OCI-LY3 (cell line): ENCODE results near the gene ESRRA.

Experiments
- H2AFZ ChIP-seq: fragments of 200-600, 300-600 bp; shearing (Covaris generic); 2 replicates; pipeline ENCODE4 v1.6.0; 2014; ENCODE audit warnings: antibody characterized with exemption, low read depth, low read length
- H3K27ac ChIP-seq: fragments of 200-600, 300-600 bp; sonication (generic); 2 replicates; pipeline ENCODE4 v1.5.1; 2014; ENCODE audit warnings: mild to moderate bottlenecking, low read length, moderate library complexity, mixed read lengths
- H3K27me3 ChIP-seq: fragments of 200-600, 300-600 bp; sonication (generic); 2 replicates; pipeline ENCODE4 v1.6.1; 2014; ENCODE audit warnings: low read depth, low read length, mixed read lengths
- H3K36me3 ChIP-seq: fragments of 200-600, 300-600 bp; sonication (generic); replicated peaks from 2 replicates; pipeline ENCODE3; 2014; ENCODE audit warnings: low read depth, low read length, mixed read lengths
- H3K4me1 ChIP-seq: fragments of 300-600, 200-600 bp; sonication (generic); 2 replicates; pipeline ENCODE4 v1.6.1; 2014; ENCODE audit warnings: low read length, mixed read lengths
- H3K4me2 ChIP-seq: fragments of 200-600, 300-600 bp; sonication (generic); 2 replicates; pipeline ENCODE4 v1.6.1; 2014; ENCODE audit warnings: low read length, mixed read lengths
- H3K4me3 ChIP-seq: fragments of 300-600, 200-600 bp; sonication (generic); 2 replicates; pipeline ENCODE4 v1.5.1; 2014; ENCODE audit warnings: antibody characterized with exemption, mild to moderate bottlenecking, low read length, moderate library complexity
- H3K79me2 ChIP-seq: fragments of 300-600, 200-600 bp; shearing (Covaris generic); 2 replicates; pipeline ENCODE4 v1.6.1; 2014; ENCODE audit warnings: mild to moderate bottlenecking, low read length, mixed read lengths
- H3K9ac ChIP-seq: fragments of 300-600, 200-600 bp; shearing (Covaris generic); 2 replicates; pipeline ENCODE4 v1.6.0; 2014; ENCODE audit warnings: mild to moderate bottlenecking, low read length, moderate library complexity
- H3K9me3 ChIP-seq: fragments of 200-600, 300-600 bp; shearing (Covaris generic); 2 replicates; pipeline ENCODE4 v1.6.1; 2014; ENCODE audit warnings: low read length, mixed read lengths; ENCODE audit not compliant: insufficient read depth
- H4K20me1 ChIP-seq: fragments of 200-600, 300-600 bp; sonication (generic); 2 replicates; pipeline ENCODE4 v1.6.1; 2016; ENCODE audit warnings: low read length, mixed read lengths; ENCODE audit not compliant: insufficient read depth
- CTCF ChIP-seq: fragments of 200-600, 300-600 bp; sonication (generic); IDR thresholded peaks from 2 replicates; pipeline ENCODE4 v1.5.1; 2014; ENCODE audit warnings: antibody characterized with exemption, low read length, low read depth
- EZH2phosphoT487 ChIP-seq: fragments of 200-600 bp; shearing (Covaris generic); IDR thresholded peaks from 2 replicates; pipeline ENCODE4 v1.6.1; 2018; ENCODE audit warnings: antibody characterized with exemption, mixed run types, low read depth

ESRRA gene

GRCh38 chr11:64284962-64285884 lies 20.1 kb upstream of the ESRRA start, which contains the start of gene GPR137:
GPR137 (plus strand) TSS chr11:64285848; CDS start chr11:64286525, 677 bp downstream.
- H3K9ac ChIP-seq = peak within 1 kb of the TSS; percentile 89
- peaks cover 9% of the 10 kb centered on the region for H3K36me3 ChIP-seq
- peak within 1 kb of the TSS; percentile 81 for H3K27ac ChIP-seq
- H3K4me2 ChIP-seq = peak within 1 kb of the TSS; percentile 86
- H3K9me3 ChIP-seq = no peaks in the 10 kb centered on the region
- H4K20me1 ChIP-seq = no peaks in the 10 kb centered on the region
- peaks cover 12% of the 10 kb centered on the region for H3K4me1 ChIP-seq
- no peak for TF ChIP-seq CTCF
- TF ChIP-seq EZH2phosphoT487 = no peak
- peak within 1 kb of the TSS; percentile 55; the same call in 1 of the 2 replicates for H2AFZ ChIP-seq
- no peaks in the 10 kb centered on the region for H3K27me3 ChIP-seq
- peaks cover 10% of the 10 kb centered on the region; the same call in 1 of the 2 replicates for H3K79me2 ChIP-seq
- peak within 1 kb of the TSS; percentile 82 for H3K4me3 ChIP-seq

GRCh38 chr11:64285885-64286800 lies 19.2 kb upstream of the ESRRA start:
- no peaks in the 10 kb centered on the region for H3K9me3 ChIP-seq
- H3K27ac ChIP-seq = no peak overlapping the region
- no peaks in the 10 kb centered on the region for H4K20me1 ChIP-seq
- H3K4me1 ChIP-seq = peaks cover 12% of the 10 kb centered on the region
- TF ChIP-seq CTCF (peak; percentile 57), EZH2phosphoT487 (no peak)
- H3K79me2 ChIP-seq = peaks cover 10% of the 10 kb centered on the region; the same call in 1 of the 2 replicates
- peaks cover 9% of the 10 kb centered on the region for H3K36me3 ChIP-seq
- peak overlapping the region; percentile 86 for H3K4me2 ChIP-seq
- H3K9ac ChIP-seq = peak overlapping the region; percentile 89
- no peak overlapping the region for H2AFZ ChIP-seq
- H3K27me3 ChIP-seq = no peaks in the 10 kb centered on the region
- H3K4me3 ChIP-seq = peak overlapping the region; percentile 82

- Histone ChIP-seq H3K4me3 (peak overlapping the region; percentile 82; the same call in 1 of the 2 replicates), H3K79me2 (peaks cover 10% of the 10 kb centered on the region; the same call in 1 of the 2 replicates), H3K9me3 (no peaks in the 10 kb centered on the region), H3K4me2 (peak overlapping the region; percentile 86), H3K4me1 (peaks cover 12% of the 10 kb centered on the region), H3K27me3 (no peaks in the 10 kb centered on the region), H3K27ac (no peak overlapping the region), H2AFZ (no peak overlapping the region), H4K20me1 (no peaks in the 10 kb centered on the region), H3K9ac (no peak overlapping the region), H3K36me3 (peaks cover 9% of the 10 kb centered on the region)
- TF ChIP-seq CTCF = no peak
- no peak for TF ChIP-seq EZH2phosphoT487
Observed at GRCh38 chr11:64286801-64287159, 18.5 kb upstream of the ESRRA start.
